WTC11 (cell line): ENCODE measurements around the gene RIN3. TPM values are rescaled to one million over a fixed set of nuclear protein-coding genes. Genes with fewer than 3 reads are reported as not detected.

Source experiments
- ATAC-seq: fragments of 200-7000 bp; cut with Tn5 transposase; 2 replicates; pipeline ENCODE4 v1.10.0; 2021; ENCODE audit warnings: mild to moderate bottlenecking, moderate library complexity
- CTCF ChIA-PET: fragments of 300-600 bp; sonication (Branson Sonifier 250); formaldehyde crosslinking; loops from one replicate; lab custom pipeline; 2021; ENCODE audit warnings: antibody characterized with exemption; lab: Charles Lee
- POLR2A ChIA-PET: fragments of 350-600 bp; sonication (Branson Sonifier 250); formaldehyde crosslinking; loops from one replicate; lab custom pipeline; 2021; ENCODE audit warnings: antibody characterized with exemption; lab: Charles Lee
- DNase-seq: peaks from one replicate; pipeline ENCODE4 v3.0.0; 2021; ENCODE audit warnings: low spot score
- H3K27ac Mint-ChIP-seq: 2 replicates; pipeline ENCODE4 v1.8.0; 2021; ENCODE audit warnings: mixed read lengths
- H3K27me3 Mint-ChIP-seq: 2 replicates; pipeline ENCODE4 v1.8.0; 2021; ENCODE audit warnings: low read depth, mild to moderate bottlenecking, moderate library complexity, mixed read lengths
- H3K36me3 Mint-ChIP-seq: 2 replicates; pipeline ENCODE4 v1.8.0; 2021; ENCODE audit warnings: mixed read lengths
- H3K4me1 Mint-ChIP-seq: 2 replicates; pipeline ENCODE4 v1.8.0; 2022; ENCODE audit warnings: mixed read lengths
- H3K4me3 Mint-ChIP-seq: 2 replicates; pipeline ENCODE4 v1.8.0; 2021; ENCODE audit warnings: mild to moderate bottlenecking, moderate library complexity, mixed read lengths
- H3K9me3 Mint-ChIP-seq: 2 replicates; pipeline ENCODE4 v1.8.0; 2021; ENCODE audit warnings: mixed read lengths
- AR ChIP-seq: fragments of 250-450 bp; sonication (Bioruptor Pico); IDR thresholded peaks from 2 replicates; pipeline ENCODE4 v1.9.0; 2021; ENCODE audit warnings: mild to moderate bottlenecking
- ATF3 ChIP-seq: sonication (generic); formaldehyde crosslinking; conservative IDR thresholded peaks from 2 replicates; pipeline ENCODE4 v1.8.1; 2022; ENCODE audit warnings: mild to moderate bottlenecking, missing genetic modification reagents
- ATF6 ChIP-seq: sonication (generic); formaldehyde crosslinking; IDR thresholded peaks from 2 replicates; pipeline ENCODE4 v1.8.1; 2023; ENCODE audit warnings: mild to moderate bottlenecking, missing genetic modification reagents
- CBFB ChIP-seq: sonication (generic); formaldehyde crosslinking; IDR thresholded peaks from 2 replicates; pipeline ENCODE4 v1.8.1; 2022; ENCODE audit warnings: mild to moderate bottlenecking, low read depth, missing genetic modification reagents
- CREB1 ChIP-seq: sonication (generic); formaldehyde crosslinking; IDR thresholded peaks from 2 replicates; pipeline ENCODE4 v1.8.0; 2023; ENCODE audit warnings: mild to moderate bottlenecking, missing genetic modification reagents
- E2F4 ChIP-seq: sonication (generic); formaldehyde crosslinking; IDR thresholded peaks from 2 replicates; pipeline ENCODE4 v1.8.1; 2022; ENCODE audit warnings: low read depth, mild to moderate bottlenecking, moderate library complexity, missing genetic modification reagents, borderline replicate concordance
- FOXP4 ChIP-seq: sonication (generic); formaldehyde crosslinking; IDR thresholded peaks from 2 replicates; pipeline ENCODE4 v1.8.0; 2022; ENCODE audit warnings: mild to moderate bottlenecking, missing genetic modification reagents
- MXD4 ChIP-seq: fragments of 250-450 bp; sonication (Bioruptor Pico); IDR thresholded peaks from 2 replicates; pipeline ENCODE4 v1.8.0; 2021; ENCODE audit warnings: mild to moderate bottlenecking, moderate library complexity, borderline replicate concordance
- SMAD3 ChIP-seq: sonication (generic); formaldehyde crosslinking; IDR thresholded peaks from 2 replicates; pipeline ENCODE4 v1.8.0; 2022; ENCODE audit warnings: missing genetic modification reagents, mild to moderate bottlenecking, borderline replicate concordance
- USF1 ChIP-seq: sonication (generic); formaldehyde crosslinking; IDR thresholded peaks from 2 replicates; pipeline ENCODE4 v1.8.0; 2022; ENCODE audit warnings: mild to moderate bottlenecking, missing genetic modification reagents
- ZBTB21 ChIP-seq: sonication (generic); formaldehyde crosslinking; IDR thresholded peaks from 2 replicates; pipeline ENCODE4 v1.8.1; 2023; ENCODE audit warnings: mild to moderate bottlenecking, missing genetic modification reagents, borderline replicate concordance
- ZNF281 ChIP-seq: sonication (generic); formaldehyde crosslinking; IDR thresholded peaks from 2 replicates; pipeline ENCODE4 v1.8.0; 2023; ENCODE audit warnings: mild to moderate bottlenecking, missing genetic modification reagents
- ZNF317 ChIP-seq: sonication (generic); formaldehyde crosslinking; IDR thresholded peaks from 2 replicates; pipeline ENCODE4 v1.8.1; 2023; ENCODE audit warnings: low read depth, mild to moderate bottlenecking, moderate library complexity, missing genetic modification reagents, borderline replicate concordance
- ZNF396 ChIP-seq: fragments of 250-450 bp; sonication (Bioruptor Pico); IDR thresholded peaks from 2 replicates; pipeline ENCODE4 v1.8.0; 2021; ENCODE audit warnings: mild to moderate bottlenecking, moderate library complexity, borderline replicate concordance
- ZNF425 ChIP-seq: fragments of 250-450 bp; sonication (Bioruptor Pico); conservative IDR thresholded peaks from 2 replicates; pipeline ENCODE4 v1.9.0; 2021; ENCODE audit warnings: mild to moderate bottlenecking
- total RNA-seq: library from RNA; stranded (reverse); gene quantifications from 3 replicates; pipeline ENCODE4 v1.2.3, GENCODE V29; 2021

The RIN3 gene
- total RNA-seq, 1 experiment from 2014 or later = 3.3 TPM

- TF ChIP-seq MXD4 (CRISPR knock-in tag) = no peak
- no peak for TF ChIP-seq ZNF425 (CRISPR knock-in tag)
- Mint-ChIP-seq H3K9me3 (no peaks in the 10 kb centered on the region), H3K4me1 (no peaks in the 10 kb centered on the region), H3K27ac (no peak overlapping the region), H3K27me3 (no peaks in the 10 kb centered on the region), H3K36me3 (no peaks in the 10 kb centered on the region), H3K4me3 (no peak overlapping the region)
- POLR2A ChIA-PET = no interaction called here
- DNase-seq (no peak), ATAC-seq (no peak)
- CTCF ChIA-PET = interaction anchor here (0.7 kb wide), 1 partner anchor 46 kb away, joined by 3 read pairs; no protein-coding TSS in a partner anchor
Observed at GRCh38 chr14:92635031-92635430, 121.5 kb downstream of the RIN3 start.

GRCh38 chr14:92635896-92636295 lies 122.3 kb downstream of the RIN3 start:
- ATAC-seq (no peak), DNase-seq (no peak)
- Mint-ChIP-seq H3K9me3 (no peaks in the 10 kb centered on the region), H3K4me1 (no peaks in the 10 kb centered on the region), H3K36me3 (no peaks in the 10 kb centered on the region), H3K4me3 (no peak overlapping the region), H3K27ac (no peak overlapping the region), H3K27me3 (no peaks in the 10 kb centered on the region)
- ChIA-PET CTCF (interaction anchor here (1.2 kb wide), 1 partner anchor 23 kb away, joined by 5 read pairs; no protein-coding TSS in a partner anchor), POLR2A (no interaction called here)
- TF ChIP-seq CBFB (CRISPR knock-in tag) = no peak
- TF ChIP-seq ZNF317 = no peak
- no peak for TF ChIP-seq FOXP4 (CRISPR knock-in tag)
- TF ChIP-seq ATF6 (CRISPR knock-in tag) = no peak
- no peak for TF ChIP-seq ZNF396 (CRISPR knock-in tag)

- ChIA-PET CTCF (interaction anchor here (1.2 to 1.3 kb wide), 3 partner anchors 24 to 50 kb away, joined by 3 to 5 read pairs (median 3); no protein-coding TSS in a partner anchor), POLR2A (no interaction called here)
- no peak for ATAC-seq
- H3K4me3 Mint-ChIP-seq = no peak overlapping the region
- no peaks in the 10 kb centered on the region for H3K36me3 Mint-ChIP-seq
- peak; percentile 51 for DNase-seq
- no peaks in the 10 kb centered on the region for H3K27me3 Mint-ChIP-seq
- H3K27ac Mint-ChIP-seq = no peak overlapping the region
- no peaks in the 10 kb centered on the region for H3K9me3 Mint-ChIP-seq
- no peaks in the 10 kb centered on the region for H3K4me1 Mint-ChIP-seq
- no peak for TF ChIP-seq E2F4
- no peak for TF ChIP-seq ZBTB21 (CRISPR knock-in tag)
- no peak for TF ChIP-seq ZNF317
- TF ChIP-seq USF1 (CRISPR knock-in tag) = no peak
- no peak for TF ChIP-seq AR (CRISPR knock-in tag)
- TF ChIP-seq SMAD3 (CRISPR knock-in tag) = no peak
- TF ChIP-seq ZNF281 = no peak
- TF ChIP-seq CREB1 = no peak
- no peak for TF ChIP-seq ATF3 (CRISPR knock-in tag)
Observed at GRCh38 chr14:92637228-92637627, 123.6 kb downstream of the RIN3 start.
